Measurements from ENCODE around the gene SNRK.
"Not testable (repeated sequence)": the region's sequence is repeated elsewhere in the genome, so short reads cannot be mapped to it uniquely, and the experiment has no call there.

Gene SNRK

GRCh38 chr3:43348350-43348749 is 62.0 kb downstream of the SNRK start:
- DNase-seq (ENCODE audit: low spot score) = no peak

- DNase-seq (ENCODE audit: low spot score) = no peak
These were observed 62.7 kb downstream of the SNRK start for GRCh38 chr3:43348852-43349574.

- no peak for DNase-seq (ENCODE audit: low spot score)
These were observed 63.4 kb downstream of the SNRK start for GRCh38 chr3:43349716-43350115.

- no peak for DNase-seq (ENCODE audit: low spot score)
These were observed 67.1 kb downstream of the SNRK start for GRCh38 chr3:43353393-43353792.

GRCh38 chr3:43353923-43354670 is 67.8 kb downstream of the SNRK start:
- no peak for DNase-seq (ENCODE audit: low spot score)

GRCh38 chr3:43356033-43356432 is 69.7 kb downstream of the SNRK start:
- not testable (repeated sequence) for DNase-seq (ENCODE audit: low spot score)

GRCh38 chr3:43361077-43361476 is 74.7 kb downstream of the SNRK start:
- DNase-seq (ENCODE audit: low spot score) = no peak

- no peak for DNase-seq (ENCODE audit: low spot score)
These were observed 75.8 kb downstream of the SNRK start for GRCh38 chr3:43362183-43362582.

- no peak for DNase-seq (ENCODE audit: low spot score)
These were observed 76.6 kb downstream of the SNRK start for GRCh38 chr3:43362961-43363360.

GRCh38 chr3:43363621-43364266 is 77.4 kb downstream of the SNRK start:
- no peak for DNase-seq (ENCODE audit: low spot score)

- no peak for DNase-seq (ENCODE audit: low spot score)
These were observed 78.2 kb downstream of the SNRK start for GRCh38 chr3:43364494-43364893.

- no peak for DNase-seq (ENCODE audit: low spot score)
These were observed 78.6 kb downstream of the SNRK start for GRCh38 chr3:43364926-43365325.

- no peak for DNase-seq (ENCODE audit: low spot score)
These were observed 79.4 kb downstream of the SNRK start for GRCh38 chr3:43365601-43366305.

- DNase-seq (ENCODE audit: low spot score) = no peak
These were observed 80.1 kb downstream of the SNRK start for GRCh38 chr3:43366481-43366880.

GRCh38 chr3:43366885-43367284 is 80.5 kb downstream of the SNRK start:
- DNase-seq (ENCODE audit: low spot score) = no peak

GRCh38 chr3:43369404-43370292 is 83.3 kb downstream of the SNRK start:
- no peak for DNase-seq (ENCODE audit: low spot score)

GRCh38 chr3:43370293-43370980 is 84.1 kb downstream of the SNRK start:
- DNase-seq (ENCODE audit: low spot score) = no peak

- DNase-seq (ENCODE audit: low spot score) = no peak
These were observed 85.2 kb downstream of the SNRK start for GRCh38 chr3:43371494-43371893.

- DNase-seq (ENCODE audit: low spot score) = no peak
These were observed 85.8 kb downstream of the SNRK start for GRCh38 chr3:43372007-43372740.
